GM12891 (cell line): Measurements from ENCODE around the gene PACSIN3.
A peak's percentile ranks its signal among the peaks of the same experiment; 100 is the strongest.

Source experiments
- DNase-seq: peaks from one replicate; pipeline ENCODE4 v3.0.0; 2011; ENCODE audit warnings: low spot score; ENCODE audit not compliant: insufficient read length
- FAIRE-seq: peaks from 2 replicates; lab custom pipeline; 2011; peaks lifted over from hg19 to GRCh38; lab: Jason Lieb, UNC
- PAX5 ChIP-seq: IDR thresholded peaks from 2 replicates; pipeline ENCODE4 v1.6.1; 2011; ENCODE audit warnings: low read length, moderate library complexity, mild to moderate bottlenecking; ENCODE audit not compliant: insufficient read depth, severe bottlenecking
- POLR2A ChIP-seq: IDR thresholded peaks from 2 replicates; pipeline ENCODE4 v1.6.1; 2011; ENCODE audit warnings: low read depth, low read length, control low read depth
- POLR2AphosphoS5 ChIP-seq: IDR thresholded peaks from 2 replicates; pipeline ENCODE4 v1.6.1; 2011; ENCODE audit warnings: low read depth, low read length, control low read depth
- POU2F2 ChIP-seq: IDR thresholded peaks from 2 replicates; pipeline ENCODE4 v1.6.1; 2011; ENCODE audit warnings: low read depth, mild to moderate bottlenecking, control low read depth, low read length, moderate library complexity
- SPI1 ChIP-seq: IDR thresholded peaks from 2 replicates; pipeline ENCODE4 v1.6.1; 2011; ENCODE audit warnings: low read depth, low read length, control low read depth
- TAF1 ChIP-seq: IDR thresholded peaks from 2 replicates; pipeline ENCODE4 v1.6.1; 2011; ENCODE audit warnings: low read depth, low read length, control low read depth

The PACSIN3 gene

GRCh38 chr11:47177229-47177845 is 8.9 kb downstream of the PACSIN3 start:
- no peak for FAIRE-seq
- TF ChIP-seq POU2F2, result no peak
- no peak for TF ChIP-seq POLR2A
- TF ChIP-seq TAF1, result no peak
- TF ChIP-seq PAX5, result no peak
- TF ChIP-seq POLR2AphosphoS5, result no peak
- TF ChIP-seq SPI1, result peak; percentile 26; the same call in 1 of the 2 replicates
- DNase-seq, result peak; percentile 76

GRCh38 chr11:47176328-47177228 is 9.7 kb downstream of the PACSIN3 start, which contains the start of gene ARFGAP2:
ARFGAP2 (minus strand) TSS chr11:47176879; CDS start chr11:47176853, 26 bp downstream.
- TF ChIP-seq POLR2A (peak; percentile 66; the same call in 1 of the 2 replicates), SPI1 (no peak), POU2F2 (no peak), TAF1 (peak; percentile 90), POLR2AphosphoS5 (no peak; the same call in 1 of the 2 replicates), PAX5 (no peak)
- DNase-seq (peak; percentile 100), FAIRE-seq (peak; percentile 100)

- peak; percentile 79 for FAIRE-seq
- no peak for DNase-seq
- TF ChIP-seq POU2F2, result no peak
- TF ChIP-seq POLR2A, result no peak
- no peak for TF ChIP-seq SPI1
- no peak for TF ChIP-seq PAX5
- no peak for TF ChIP-seq POLR2AphosphoS5
- TF ChIP-seq TAF1, result no peak
Observed at GRCh38 chr11:47175746-47176327, 10.4 kb downstream of the PACSIN3 start.

GRCh38 chr11:47172740-47173336 is 13.4 kb downstream of the PACSIN3 start:
- FAIRE-seq (no peak), DNase-seq (no peak)
- TF ChIP-seq PAX5, result no peak
- TF ChIP-seq POLR2AphosphoS5, result no peak
- TF ChIP-seq POU2F2, result no peak
- TF ChIP-seq TAF1, result no peak
- TF ChIP-seq SPI1, result no peak
- TF ChIP-seq POLR2A, result no peak

- no peak for FAIRE-seq
- DNase-seq, result no peak
- TF ChIP-seq POU2F2, result no peak
Observed at GRCh38 chr11:47171856-47172255, 14.4 kb downstream of the PACSIN3 start.

GRCh38 chr11:47171061-47171838 is 15.0 kb downstream of the PACSIN3 start:
- no peak for TF ChIP-seq TAF1
- no peak for TF ChIP-seq PAX5
- TF ChIP-seq POU2F2, result no peak
- no peak for TF ChIP-seq POLR2AphosphoS5
- no peak for TF ChIP-seq POLR2A
- no peak for FAIRE-seq
- no peak for DNase-seq

GRCh38 chr11:47166368-47166767 is 19.9 kb downstream of the PACSIN3 start:
- TF ChIP-seq TAF1 (no peak), POU2F2 (no peak), POLR2AphosphoS5 (no peak; the same call in 1 of the 2 replicates)
- DNase-seq, result no peak
- FAIRE-seq, result no peak

- 0 out of 2 replicates have a peak, but pooled peaks have one; percentile 23 for TF ChIP-seq POLR2A
- no peak for TF ChIP-seq SPI1
- TF ChIP-seq PAX5, result no peak
- no peak for FAIRE-seq
- no peak for DNase-seq
Observed at GRCh38 chr11:47165253-47165840, 20.9 kb downstream of the PACSIN3 start.

- TF ChIP-seq POU2F2, result no peak
- TF ChIP-seq POLR2A, result no peak; the same call in 1 of the 2 replicates
- TF ChIP-seq TAF1, result no peak
- TF ChIP-seq POLR2AphosphoS5, result no peak; the same call in 1 of the 2 replicates
- no peak for TF ChIP-seq SPI1
- TF ChIP-seq PAX5, result no peak
- DNase-seq, result no peak
- no peak for FAIRE-seq
Observed at GRCh38 chr11:47164321-47164720, 21.9 kb downstream of the PACSIN3 start.
